GM21723 (cell line): ENCODE data around the gene NPDC1.

Experiments
- ATAC-seq: cut with Tn5 transposase; IDR thresholded peaks from one replicate; pipeline ENCODE4 v1.9.1; 2021; ENCODE audit warnings: mild to moderate bottlenecking, moderate library complexity; ENCODE audit not compliant: unreplicated experiment

NPDC1 gene

GRCh38 chr9:137027369-137028262, 18.4 kb downstream of the NPDC1 start, which contains the start of gene ABCA2:
TSS of gene ABCA2 (minus strand) at chr9:137028237. CDS start at chr9:137028140, 97 bp downstream.
- ATAC-seq = no peak

- no peak for ATAC-seq
These were observed 19.1 kb downstream of the NPDC1 start for GRCh38 chr9:137026828-137027227.

DNA sequence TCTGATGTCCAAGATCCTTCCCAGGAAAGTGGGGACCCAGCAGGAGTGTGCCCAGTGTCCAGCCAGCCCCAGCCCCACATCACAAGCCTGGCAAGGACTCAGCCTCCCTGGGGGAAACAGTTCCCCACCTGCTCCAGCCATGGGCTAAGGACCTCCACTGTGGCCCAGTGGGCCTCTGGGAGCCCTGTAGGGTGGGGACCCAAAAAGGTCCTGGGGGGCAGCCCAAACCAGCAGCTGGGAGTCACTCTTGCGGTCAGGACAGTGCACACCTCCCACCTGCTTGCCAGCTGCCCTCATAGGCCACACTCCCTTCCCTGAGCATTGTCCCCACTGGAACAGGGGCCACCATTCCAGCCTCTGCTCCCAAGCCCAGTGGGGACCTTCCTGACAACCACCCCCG, 19.6 kb downstream of the NPDC1 start:
- ATAC-seq = no peak

DNA sequence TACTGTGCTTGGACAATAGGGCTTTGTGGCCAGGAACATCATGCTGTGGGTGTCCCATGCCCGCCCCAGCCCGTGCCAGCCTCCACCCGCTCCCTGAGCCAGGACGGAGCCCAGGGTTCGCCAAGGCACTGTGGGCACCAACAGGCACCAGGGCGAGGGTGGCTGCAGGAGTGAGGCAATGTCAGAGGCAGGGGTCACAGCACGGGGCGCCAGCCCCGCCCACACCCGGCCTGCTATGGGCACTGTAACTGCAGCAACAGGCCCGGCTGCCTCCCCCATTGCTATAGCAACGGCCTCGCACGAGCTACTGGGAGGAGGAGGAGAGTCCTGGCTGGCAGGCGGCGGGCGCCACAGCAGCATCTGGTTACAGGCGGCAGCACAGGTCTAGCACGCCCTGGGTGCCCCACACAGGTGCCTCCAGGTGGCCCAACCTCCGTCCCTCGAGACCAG, 20.4 kb downstream of the NPDC1 start:
- no peak for ATAC-seq

- no peak for ATAC-seq
These were observed 22.4 kb downstream of the NPDC1 start for GRCh38 chr9:137023583-137023991.

DNA sequence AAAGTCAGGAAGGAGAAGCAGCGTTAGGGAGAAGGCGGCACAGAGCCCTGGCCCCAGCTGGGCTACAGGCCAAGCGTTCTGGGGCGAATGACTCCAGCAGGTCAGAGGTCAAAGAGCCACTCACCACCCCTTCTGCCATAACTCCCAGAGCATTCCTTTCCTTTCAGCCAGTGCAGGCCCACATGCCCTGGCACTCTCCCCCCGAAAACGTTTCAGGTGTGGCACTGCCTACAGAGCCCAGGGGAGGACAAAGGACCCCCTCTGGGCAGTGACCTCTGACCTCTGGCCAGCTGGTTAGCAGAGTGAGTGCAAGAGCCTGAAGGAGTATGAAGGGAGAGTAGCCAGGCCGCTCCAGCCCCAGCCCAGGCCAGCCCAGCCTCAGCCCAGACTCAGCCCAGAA, 22.8 kb downstream of the NPDC1 start:
- ATAC-seq = no peak

GRCh38 chr9:137022662-137023008, 23.3 kb downstream of the NPDC1 start:
- ATAC-seq = no peak

DNA sequence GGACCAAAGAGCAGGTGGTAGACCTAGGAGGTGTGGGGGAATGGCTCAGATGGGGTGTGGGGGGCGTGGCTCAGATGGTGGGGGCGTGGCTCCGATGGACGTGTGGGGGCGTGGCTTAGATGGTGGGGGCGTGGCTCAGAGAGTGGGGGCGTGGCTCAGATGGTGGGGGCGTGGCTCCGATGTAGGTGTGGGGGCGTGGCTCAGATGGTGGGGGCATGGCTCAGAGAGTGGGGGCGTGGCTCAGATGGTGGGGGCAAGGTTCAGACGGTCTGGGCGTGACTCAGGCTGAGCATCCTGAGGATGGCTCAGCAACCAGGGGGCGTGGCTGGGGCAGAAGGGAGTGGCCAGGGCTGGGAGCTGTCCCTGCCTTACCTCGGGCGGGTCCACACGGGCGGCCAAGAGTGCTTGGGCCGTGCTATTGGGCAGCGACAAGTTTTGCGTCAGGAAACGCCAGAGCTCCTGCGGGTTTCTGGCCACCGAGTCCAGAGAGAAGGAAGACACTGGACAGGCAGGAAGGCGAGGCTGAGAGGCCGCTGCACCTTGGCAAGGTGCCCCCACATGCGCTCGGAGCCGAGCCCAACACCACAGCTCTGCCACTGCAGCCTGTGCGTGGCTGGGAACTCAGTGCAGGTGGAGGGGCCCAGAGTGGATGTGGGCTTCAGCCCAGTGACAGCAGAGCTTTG, 23.9 kb downstream of the NPDC1 start:
- no peak for ATAC-seq

GRCh38 chr9:137021568-137021978, 24.4 kb downstream of the NPDC1 start:
- no peak for ATAC-seq

GRCh38 chr9:137020771-137021567, 25.0 kb downstream of the NPDC1 start:
- no peak for ATAC-seq

DNA sequence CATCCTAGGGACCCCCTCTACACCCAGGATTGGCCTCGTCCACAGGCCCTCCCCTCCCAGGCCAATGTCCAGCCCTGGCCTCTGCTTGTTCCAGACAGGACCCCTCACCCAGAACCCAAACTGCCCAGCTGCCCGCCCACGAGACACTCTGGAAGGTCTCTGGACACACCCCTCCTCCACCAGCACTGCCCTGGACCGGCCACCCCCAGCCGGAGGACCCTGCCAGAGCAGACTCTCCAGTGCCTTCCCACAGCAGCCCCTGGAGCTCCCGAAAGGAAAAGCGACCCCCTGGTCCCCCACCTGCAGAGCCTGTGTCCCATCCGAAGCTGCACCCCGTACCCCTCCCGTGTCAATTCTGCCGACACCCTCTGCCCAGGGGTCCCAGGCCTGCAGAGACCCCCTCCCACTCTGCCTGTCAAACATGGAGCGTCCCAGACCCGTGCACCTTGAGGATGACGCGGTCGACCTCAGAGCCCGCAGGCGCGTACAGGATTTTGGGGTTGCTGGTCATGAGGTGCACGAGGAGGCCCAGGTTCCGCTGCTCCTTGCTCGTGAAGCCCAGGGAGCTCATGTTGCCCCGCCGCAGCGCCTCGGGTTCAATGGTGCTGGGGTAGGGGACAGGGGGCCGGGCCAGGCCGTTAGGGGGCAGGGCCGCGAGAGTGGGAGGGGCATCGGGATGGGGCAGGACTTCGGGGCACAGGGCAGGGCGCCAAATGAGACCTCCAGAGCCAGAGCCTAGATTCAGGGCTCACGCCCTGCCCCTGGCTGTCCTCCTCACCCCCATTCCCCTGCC, 25.9 kb downstream of the NPDC1 start:
- ATAC-seq = no peak

DNA sequence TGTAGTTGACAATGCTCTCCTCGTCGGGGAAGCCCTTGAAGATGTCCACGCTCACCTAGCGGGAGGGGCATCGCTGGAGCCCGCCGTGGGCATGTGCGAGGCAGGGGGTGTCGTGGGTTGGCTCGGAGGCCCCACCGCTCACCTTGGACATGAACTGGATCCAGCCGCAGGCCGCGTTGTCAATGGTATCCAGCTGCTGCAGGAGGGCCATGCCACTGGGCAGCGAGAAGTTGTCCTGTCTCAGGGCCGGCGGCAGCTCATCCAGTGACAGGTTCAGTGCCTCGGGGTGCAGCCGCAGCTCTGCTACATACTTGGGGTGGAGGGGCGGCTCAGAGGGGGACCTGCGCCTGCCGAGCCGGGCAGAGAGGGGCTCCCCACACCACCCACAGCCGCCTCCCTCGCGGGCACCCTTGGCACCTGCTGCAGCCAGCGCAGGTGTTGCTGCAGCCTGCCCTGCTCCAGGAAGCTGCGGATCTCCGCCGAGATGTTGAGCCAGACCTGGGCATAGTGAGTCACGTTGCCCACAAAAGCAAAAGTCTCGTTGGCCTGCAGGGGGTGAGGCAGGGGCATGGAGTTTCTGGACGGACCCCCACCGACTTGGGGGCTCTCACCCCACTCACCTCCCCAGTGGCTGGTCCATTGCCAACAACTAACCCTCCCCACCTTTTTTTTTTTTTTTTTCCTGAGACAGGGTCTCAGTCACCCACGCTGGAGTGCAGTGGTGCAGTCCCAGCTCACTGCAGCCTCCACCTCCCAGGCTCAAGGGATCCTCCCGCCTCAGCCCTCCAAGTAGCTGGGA, 27.0 kb downstream of the NPDC1 start:
- no peak for ATAC-seq

- ATAC-seq = no peak
These were observed 28.0 kb downstream of the NPDC1 start for GRCh38 chr9:137017791-137018497.

- no peak for ATAC-seq
These were observed 28.9 kb downstream of the NPDC1 start for GRCh38 chr9:137017071-137017470.

- ATAC-seq = no peak
These were observed 29.5 kb downstream of the NPDC1 start for GRCh38 chr9:137016436-137016835.

DNA sequence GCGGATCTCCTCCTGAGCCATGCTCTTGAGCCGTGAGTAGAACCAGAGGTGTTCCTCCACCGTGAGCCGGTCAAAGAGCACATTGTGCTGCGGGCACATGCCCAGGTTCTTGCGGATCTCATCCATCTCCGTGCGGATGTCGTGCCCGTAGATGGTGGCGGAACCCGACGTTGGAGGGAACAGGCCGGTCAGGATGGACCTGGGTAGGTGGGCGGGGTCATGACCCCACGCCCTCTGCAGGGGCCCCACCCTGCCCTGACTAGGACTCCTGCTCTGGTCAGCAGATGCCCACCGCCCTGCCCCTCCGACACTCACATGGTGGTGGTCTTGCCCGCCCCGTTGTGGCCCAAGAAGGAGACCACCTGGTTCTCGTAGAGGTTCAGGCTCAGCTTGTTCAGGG, 30.0 kb downstream of the NPDC1 start:
- no peak for ATAC-seq

DNA sequence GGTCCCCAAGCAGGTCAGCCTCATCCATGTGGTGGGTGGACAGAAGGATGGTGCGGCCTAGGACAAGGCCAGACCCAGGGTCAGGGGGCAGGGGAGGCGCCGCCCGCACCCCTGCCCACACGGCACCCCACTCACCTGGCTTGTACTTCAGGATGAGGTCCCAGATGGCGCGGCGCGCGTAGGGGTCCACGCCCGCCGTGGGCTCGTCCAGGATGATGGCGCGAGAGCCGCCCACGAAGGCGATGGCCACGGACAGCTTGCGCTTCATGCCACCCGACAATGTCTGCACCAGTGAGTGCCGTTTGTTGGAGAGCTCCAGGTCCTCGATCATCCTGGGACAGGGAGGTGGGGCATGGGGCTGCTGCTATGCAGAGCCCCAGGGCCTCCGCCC, 30.4 kb downstream of the NPDC1 start:
- no peak for ATAC-seq

- ATAC-seq = no peak
These were observed 31.0 kb downstream of the NPDC1 start for GRCh38 chr9:137014776-137015539.
